MM.1S (cell line): Measurements from ENCODE around the gene ACCSL.

Experiments
- EZH2 ChIP-seq: fragments of 300-600 bp; sonication (generic); optimal IDR thresholded peaks from 2 replicates; pipeline ENCODE3; 2017; ENCODE audit warnings: low read depth, mild to moderate bottlenecking, antibody characterized with exemption, low read length, mixed read lengths
- EZH2phosphoT487 ChIP-seq: fragments of 300-600 bp; sonication (generic); IDR thresholded peaks from 2 replicates; pipeline ENCODE4 v1.6.1; 2018; ENCODE audit warnings: antibody characterized with exemption, low read length
- TF ChIP-seq, protein P1 (sequence below): fragments of 300-600 bp; sonication (generic); IDR thresholded peaks from 2 replicates; pipeline ENCODE4 v1.5.1; 2016; ENCODE audit warnings: antibody characterized with exemption, low read length, mixed read lengths

DNA sequence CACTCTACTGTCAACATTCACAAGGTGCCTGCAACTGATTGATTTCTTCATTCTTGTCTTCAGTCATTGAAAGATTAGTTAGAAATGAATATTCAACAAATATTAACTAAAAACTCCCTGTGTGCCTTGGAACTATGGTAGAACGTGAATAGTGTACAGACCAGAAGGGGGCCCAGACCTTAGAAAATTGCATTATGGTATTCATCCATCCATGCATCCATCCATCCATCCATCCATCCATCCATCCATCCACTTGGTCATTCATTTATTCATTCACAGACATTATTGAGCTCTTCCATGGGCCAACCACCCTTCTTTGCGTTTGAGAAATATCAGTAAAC lies 10.2 kb upstream of the ACCSL start:
- TF ChIP-seq, protein P1, sequence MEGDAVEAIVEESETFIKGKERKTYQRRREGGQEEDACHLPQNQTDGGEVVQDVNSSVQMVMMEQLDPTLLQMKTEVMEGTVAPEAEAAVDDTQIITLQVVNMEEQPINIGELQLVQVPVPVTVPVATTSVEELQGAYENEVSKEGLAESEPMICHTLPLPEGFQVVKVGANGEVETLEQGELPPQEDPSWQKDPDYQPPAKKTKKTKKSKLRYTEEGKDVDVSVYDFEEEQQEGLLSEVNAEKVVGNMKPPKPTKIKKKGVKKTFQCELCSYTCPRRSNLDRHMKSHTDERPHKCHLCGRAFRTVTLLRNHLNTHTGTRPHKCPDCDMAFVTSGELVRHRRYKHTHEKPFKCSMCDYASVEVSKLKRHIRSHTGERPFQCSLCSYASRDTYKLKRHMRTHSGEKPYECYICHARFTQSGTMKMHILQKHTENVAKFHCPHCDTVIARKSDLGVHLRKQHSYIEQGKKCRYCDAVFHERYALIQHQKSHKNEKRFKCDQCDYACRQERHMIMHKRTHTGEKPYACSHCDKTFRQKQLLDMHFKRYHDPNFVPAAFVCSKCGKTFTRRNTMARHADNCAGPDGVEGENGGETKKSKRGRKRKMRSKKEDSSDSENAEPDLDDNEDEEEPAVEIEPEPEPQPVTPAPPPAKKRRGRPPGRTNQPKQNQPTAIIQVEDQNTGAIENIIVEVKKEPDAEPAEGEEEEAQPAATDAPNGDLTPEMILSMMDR: no peak
- TF ChIP-seq EZH2 (no peak), EZH2phosphoT487 (no peak)
